ENCODE data around the gene C1QTNF1. TPM values are rescaled to one million over a fixed set of nuclear protein-coding genes. Genes with fewer than 3 reads are reported as not detected.
"Not testable (repeated sequence)": the region's sequence is repeated elsewhere in the genome, so short reads cannot be mapped to it uniquely, and the experiment has no call there.

C1QTNF1 gene
- total RNA-seq, 1 experiment from 2014 or later, result 6.3 TPM

DNA sequence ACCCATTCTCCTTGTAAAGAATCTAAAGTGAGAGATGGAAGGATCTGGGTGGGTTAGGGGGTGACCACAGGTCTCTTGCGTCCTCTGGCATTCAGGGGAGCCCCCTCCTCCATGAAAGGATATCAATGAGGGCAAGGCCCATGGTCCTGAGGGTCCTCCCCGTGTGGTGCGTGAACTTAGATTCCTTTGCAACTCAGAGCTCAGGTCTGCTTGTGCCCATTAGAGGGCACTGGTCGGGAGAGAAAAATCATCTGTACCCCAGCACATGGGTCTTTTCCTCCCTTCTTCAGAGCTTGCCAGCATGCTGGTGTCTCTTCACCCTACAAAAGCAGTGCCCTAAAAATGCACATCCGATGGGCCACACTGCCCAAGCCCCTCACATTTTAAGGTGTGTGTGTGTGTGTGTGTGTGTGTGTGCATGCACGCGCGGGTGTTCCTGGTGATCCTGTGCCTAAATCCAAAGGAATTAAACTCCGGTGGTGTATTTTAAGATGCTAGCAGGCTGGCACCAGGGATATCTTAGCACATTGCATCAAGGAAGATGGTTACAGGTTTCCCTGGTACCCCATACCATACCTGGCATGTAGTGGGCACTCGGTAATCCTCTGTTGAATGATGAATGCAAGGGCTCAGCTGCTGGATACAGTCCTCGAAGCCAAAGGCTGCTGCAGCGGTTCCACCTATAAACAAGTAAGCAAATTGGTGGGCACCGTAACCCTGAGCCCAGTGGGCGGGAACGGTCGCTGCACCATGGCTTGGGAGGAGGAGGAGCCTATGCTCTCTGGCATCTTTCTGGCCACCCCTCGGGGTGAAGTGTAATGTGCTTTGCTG is 4.7 kb downstream of the C1QTNF1 start:
- POLR2A ChIA-PET (ENCODE audit: low non-redundant PET), result no interaction called here
- TF ChIP-seq, protein P1, sequence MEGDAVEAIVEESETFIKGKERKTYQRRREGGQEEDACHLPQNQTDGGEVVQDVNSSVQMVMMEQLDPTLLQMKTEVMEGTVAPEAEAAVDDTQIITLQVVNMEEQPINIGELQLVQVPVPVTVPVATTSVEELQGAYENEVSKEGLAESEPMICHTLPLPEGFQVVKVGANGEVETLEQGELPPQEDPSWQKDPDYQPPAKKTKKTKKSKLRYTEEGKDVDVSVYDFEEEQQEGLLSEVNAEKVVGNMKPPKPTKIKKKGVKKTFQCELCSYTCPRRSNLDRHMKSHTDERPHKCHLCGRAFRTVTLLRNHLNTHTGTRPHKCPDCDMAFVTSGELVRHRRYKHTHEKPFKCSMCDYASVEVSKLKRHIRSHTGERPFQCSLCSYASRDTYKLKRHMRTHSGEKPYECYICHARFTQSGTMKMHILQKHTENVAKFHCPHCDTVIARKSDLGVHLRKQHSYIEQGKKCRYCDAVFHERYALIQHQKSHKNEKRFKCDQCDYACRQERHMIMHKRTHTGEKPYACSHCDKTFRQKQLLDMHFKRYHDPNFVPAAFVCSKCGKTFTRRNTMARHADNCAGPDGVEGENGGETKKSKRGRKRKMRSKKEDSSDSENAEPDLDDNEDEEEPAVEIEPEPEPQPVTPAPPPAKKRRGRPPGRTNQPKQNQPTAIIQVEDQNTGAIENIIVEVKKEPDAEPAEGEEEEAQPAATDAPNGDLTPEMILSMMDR (conservative IDR thresholded peaks at IDR 0.05; ENCODE audit: low read depth, low read length), result peak; percentile 46; the same call in 1 of the 2 replicates
- no peak for TF ChIP-seq EZH2 (IDR thresholded peaks at IDR 0.05; ENCODE audit: borderline replicate concordance, low read depth, low read length, poor library complexity, severe bottlenecking)
- H3K27me3 ChIP-seq (replicated peaks; ENCODE audit: insufficient read depth, low read depth, low read length, poor library complexity), result no peaks in the 10 kb centered on the region

GRCh38 chr17:79029327-79030009 is 5.5 kb downstream of the C1QTNF1 start:
- no peak for DNase-seq (ENCODE audit: low spot score)
- H3K9me3 ChIP-seq (ENCODE audit: low read depth, low read length, poor library complexity, severe bottlenecking), result no peaks in the 10 kb centered on the region
- CTCF ChIA-PET, result no interaction called here
- no peaks in the 10 kb centered on the region for H3K27me3 ChIP-seq (replicated peaks; ENCODE audit: insufficient read depth, low read depth, low read length, poor library complexity)
- no peak for TF ChIP-seq EZH2 (IDR thresholded peaks at IDR 0.05; ENCODE audit: borderline replicate concordance, low read depth, low read length, poor library complexity, severe bottlenecking)
- TF ChIP-seq, protein P1 (conservative IDR thresholded peaks at IDR 0.05; ENCODE audit: low read depth, low read length), result no peak
- no TSS peak for BruUV-seq (replicated peaks)
- H3K36me3 ChIP-seq (ENCODE audit: insufficient read depth, low read length, poor library complexity, severe bottlenecking), result no peaks in the 10 kb centered on the region
- intact Hi-C loops (cut with micrococcal nuclease; ENCODE audit: unreplicated experiment), result no loop called here
- H3K4me1 ChIP-seq (ENCODE audit: insufficient read depth, low read length, poor library complexity, severe bottlenecking), result peaks cover 35% of the 10 kb centered on the region
- H3K4me3 ChIP-seq (ENCODE audit: low read depth, low read length, poor library complexity, severe bottlenecking), result no peak overlapping the region
- POLR2A ChIA-PET (ENCODE audit: low non-redundant PET), result interaction anchor here (0.7 kb wide), 1 partner anchor 67 kb away, joined by 4 read pairs; no protein-coding TSS in a partner anchor
- no peak overlapping the region for H3K27ac ChIP-seq (ENCODE audit: low read depth, low read length, poor library complexity, severe bottlenecking)

More for the DNA sequence above, 4.7 kb downstream of the C1QTNF1 start:
- no peaks in the 10 kb centered on the region for H3K9me3 ChIP-seq (ENCODE audit: low read depth, low read length, poor library complexity, severe bottlenecking)
- no peaks in the 10 kb centered on the region for H3K36me3 ChIP-seq (ENCODE audit: insufficient read depth, low read length, poor library complexity, severe bottlenecking)
- intact Hi-C loops (cut with micrococcal nuclease; ENCODE audit: unreplicated experiment), result no loop called here
- BruUV-seq (replicated peaks), result no TSS peak
- H3K4me1 ChIP-seq (ENCODE audit: insufficient read depth, low read length, poor library complexity, severe bottlenecking), result peaks cover 38% of the 10 kb centered on the region
- no peak overlapping the region for H3K27ac ChIP-seq (ENCODE audit: low read depth, low read length, poor library complexity, severe bottlenecking)
- no peak overlapping the region for H3K4me3 ChIP-seq (ENCODE audit: low read depth, low read length, poor library complexity, severe bottlenecking)
- no peak for DNase-seq (ENCODE audit: low spot score)
- CTCF ChIA-PET, result interaction anchor here (0.7 kb wide), 1 partner anchor 17 kb away, joined by 3 read pairs; no protein-coding TSS in a partner anchor

- BruUV-seq (replicated peaks); H3K4me3 ChIP-seq (ENCODE audit: low read depth, low read length, poor library complexity, severe bottlenecking); intact Hi-C loops (cut with micrococcal nuclease; ENCODE audit: unreplicated experiment); DNase-seq (ENCODE audit: low spot score); CTCF ChIA-PET; H3K9me3 ChIP-seq (ENCODE audit: low read depth, low read length, poor library complexity, severe bottlenecking); POLR2A ChIA-PET (ENCODE audit: low non-redundant PET); H3K27me3 ChIP-seq (replicated peaks; ENCODE audit: insufficient read depth, low read depth, low read length, poor library complexity); H3K36me3 ChIP-seq (ENCODE audit: insufficient read depth, low read length, poor library complexity, severe bottlenecking); H3K27ac ChIP-seq (ENCODE audit: low read depth, low read length, poor library complexity, severe bottlenecking): not testable (repeated sequence)
- H3K4me1 ChIP-seq (ENCODE audit: insufficient read depth, low read length, poor library complexity, severe bottlenecking), result peaks cover 24% of the 10 kb centered on the region
Observed at GRCh38 chr17:79030636-79031035, 6.7 kb downstream of the C1QTNF1 start.
